GF-D8 (cell line): Measurements from ENCODE around the gene TEFM.
A peak's percentile ranks its signal among the peaks of the same experiment; 100 is the strongest.
"Not testable (repeated sequence)": the region's sequence is repeated elsewhere in the genome, so short reads cannot be mapped to it uniquely, and the experiment has no call there.

Experiments
- DNase-seq: peaks from one replicate; lab custom pipeline; 2025; lab: John Stamatoyannopoulos, UW

The TEFM gene, protein sequence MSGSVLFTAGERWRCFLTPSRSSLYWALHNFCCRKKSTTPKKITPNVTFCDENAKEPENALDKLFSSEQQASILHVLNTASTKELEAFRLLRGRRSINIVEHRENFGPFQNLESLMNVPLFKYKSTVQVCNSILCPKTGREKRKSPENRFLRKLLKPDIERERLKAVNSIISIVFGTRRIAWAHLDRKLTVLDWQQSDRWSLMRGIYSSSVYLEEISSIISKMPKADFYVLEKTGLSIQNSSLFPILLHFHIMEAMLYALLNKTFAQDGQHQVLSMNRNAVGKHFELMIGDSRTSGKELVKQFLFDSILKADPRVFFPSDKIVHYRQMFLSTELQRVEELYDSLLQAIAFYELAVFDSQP

GRCh38 chr17:30906101-30906911 lies at the start of gene TEFM:
TSS of gene TEFM (minus strand) at chr17:30906238. CDS start at chr17:30906198, 40 bp downstream.
- peak; percentile 39 for DNase-seq

- DNase-seq, result no peak
These were observed 48.2 kb upstream of the TEFM start for GRCh38 chr17:30954046-30954830.

- DNase-seq, result no peak
These were observed 46.8 kb upstream of the TEFM start for GRCh38 chr17:30952638-30953393.

GRCh38 chr17:30950669-30951399 lies 44.8 kb upstream of the TEFM start:
- DNase-seq, result no peak

- no peak for DNase-seq
These were observed 44.2 kb upstream of the TEFM start for GRCh38 chr17:30950189-30950588.

DNA sequence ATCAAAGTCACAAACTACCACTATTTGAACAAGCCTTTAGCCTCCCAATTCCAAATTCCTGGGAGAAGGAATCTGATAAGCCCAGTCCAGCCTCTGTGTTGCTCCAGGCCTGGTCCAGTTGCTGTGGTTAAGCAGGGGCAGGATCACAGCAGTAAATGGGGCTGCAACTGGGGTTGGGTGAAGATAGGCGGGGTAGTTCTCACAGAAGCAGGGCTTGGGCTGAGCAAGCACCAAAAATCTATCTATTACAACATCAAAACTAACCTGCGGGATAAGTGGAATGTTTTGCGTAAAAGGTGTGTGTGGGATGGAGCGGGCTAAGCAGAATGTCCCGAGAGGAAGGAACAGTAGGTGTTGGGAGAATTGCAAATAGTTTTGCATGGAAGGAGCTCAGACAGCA lies 41.8 kb upstream of the TEFM start:
- no peak for DNase-seq

DNA sequence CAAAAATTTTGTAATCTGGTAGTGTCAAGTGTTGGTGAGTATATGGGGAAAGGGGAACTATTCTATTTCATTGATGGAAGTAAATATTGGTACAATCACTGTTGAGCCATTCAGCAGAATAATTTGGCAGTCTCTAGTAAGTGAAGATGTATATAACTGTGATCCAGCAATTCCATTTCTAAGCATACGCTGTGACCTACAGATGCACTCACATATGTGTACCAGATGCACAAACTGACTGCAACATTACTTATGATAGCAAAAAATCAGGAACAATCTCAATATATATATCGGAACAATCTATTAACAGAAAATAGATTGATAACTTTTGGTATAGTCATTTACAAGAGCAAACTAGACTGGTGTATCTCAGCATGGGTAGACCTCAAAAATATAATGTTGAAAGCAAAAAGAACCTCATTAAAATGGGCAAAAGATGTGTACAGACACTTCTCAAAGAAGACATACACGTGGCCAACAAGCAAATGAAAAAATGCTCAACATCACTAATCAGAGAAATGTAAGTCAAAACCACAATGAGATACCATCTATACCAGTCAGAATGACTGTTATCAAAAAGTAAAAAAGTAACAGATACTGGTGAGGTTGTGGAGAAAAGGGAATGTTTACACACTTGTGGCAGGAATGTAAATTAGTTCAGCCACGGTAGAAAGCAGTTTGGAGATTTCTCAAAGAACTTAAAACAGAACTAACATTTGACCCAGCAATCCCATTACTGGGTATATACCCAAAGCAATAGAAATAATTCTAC lies 36.5 kb upstream of the TEFM start:
- no peak for DNase-seq

- DNase-seq, result no peak
These were observed 33.1 kb upstream of the TEFM start for GRCh38 chr17:30939051-30939689.

DNA sequence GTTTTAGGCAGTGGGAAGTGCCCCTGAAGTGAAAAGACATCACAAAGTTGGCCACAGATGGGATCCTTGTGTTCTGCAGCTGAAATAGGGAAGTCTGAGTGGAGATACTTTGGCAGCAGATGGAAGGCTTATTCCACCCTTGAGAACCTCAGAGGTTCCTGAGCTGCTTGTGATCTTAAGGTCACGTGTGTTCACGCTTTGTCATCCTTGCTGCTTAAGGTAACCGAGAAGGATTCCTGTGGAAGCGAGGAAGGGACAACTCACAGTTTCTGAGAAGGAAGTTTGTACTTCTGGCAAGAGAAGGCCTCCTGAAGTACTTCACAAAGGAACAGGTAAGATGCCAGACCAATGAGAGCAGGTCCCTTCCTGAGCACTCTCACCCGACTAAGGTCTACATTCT lies 27.9 kb upstream of the TEFM start:
- DNase-seq, result no peak

DNA sequence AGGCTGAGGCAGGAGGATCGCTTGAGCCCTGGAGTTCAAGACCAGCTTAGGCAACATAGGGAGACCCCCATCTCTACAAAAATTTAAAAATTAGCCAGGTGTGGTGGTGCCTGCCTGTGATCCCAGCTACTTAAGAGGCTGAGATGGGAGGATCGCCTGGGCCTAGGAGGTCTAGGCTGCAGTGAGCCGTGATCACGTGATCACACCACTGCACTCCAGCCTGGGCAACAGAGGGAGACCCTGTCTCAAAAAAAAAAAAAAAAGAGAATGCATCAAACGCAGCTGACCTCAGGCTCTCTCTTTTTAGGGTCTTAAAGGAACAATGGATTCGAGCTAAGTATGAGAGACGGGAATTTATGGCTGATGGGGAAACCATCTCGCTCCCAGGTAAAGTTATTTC lies 25.5 kb upstream of the TEFM start:
- DNase-seq, result not testable (repeated sequence)

DNA sequence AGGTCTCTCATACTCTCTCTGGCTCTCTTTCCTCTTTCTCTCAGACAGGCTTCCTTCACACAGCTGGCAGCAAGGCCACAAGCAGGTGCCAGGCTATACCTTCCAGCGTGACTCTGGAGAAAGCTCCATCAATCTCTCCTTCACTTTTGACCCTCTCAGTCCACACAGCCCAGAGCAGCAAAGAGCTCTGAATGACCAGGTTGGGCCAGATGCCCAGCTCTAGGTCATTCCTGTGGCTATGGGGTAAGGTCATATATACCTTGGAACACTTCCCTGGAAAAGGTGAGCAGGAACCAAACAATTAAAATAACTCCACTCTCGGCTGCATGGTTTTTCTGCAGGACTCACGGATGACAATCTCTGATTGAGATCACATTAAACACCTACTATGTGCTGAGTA lies 24.5 kb upstream of the TEFM start:
- DNase-seq, result no peak

- DNase-seq, result not testable (repeated sequence)
These were observed 23.8 kb upstream of the TEFM start for GRCh38 chr17:30929861-30930260.

DNA sequence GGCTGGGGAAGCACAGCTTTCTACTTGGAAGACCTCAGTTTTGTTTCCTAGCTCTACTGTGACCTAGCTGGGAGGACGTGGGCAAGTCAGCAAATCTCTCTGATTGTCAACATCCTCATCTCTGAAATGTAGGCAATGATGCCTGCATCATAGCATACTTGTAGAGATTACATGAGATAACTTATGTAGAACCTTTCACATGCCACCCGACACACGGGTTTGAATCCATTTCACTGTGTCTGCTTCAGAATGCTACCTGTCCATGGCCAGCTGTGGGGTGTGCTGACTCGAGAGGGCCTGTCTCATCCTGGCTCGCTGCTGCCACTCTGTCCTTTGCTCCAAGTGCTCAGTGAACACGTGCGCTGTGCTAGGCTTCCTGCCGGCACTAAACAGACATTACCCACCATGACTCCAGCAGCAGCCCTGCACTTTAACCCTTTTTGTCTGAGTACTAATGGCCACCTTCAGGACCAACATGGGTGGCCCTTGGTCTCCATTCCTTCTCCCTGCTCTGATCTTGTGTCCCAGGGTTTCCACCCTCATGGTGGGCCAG lies 23.1 kb upstream of the TEFM start:
- no peak for DNase-seq

GRCh38 chr17:30928584-30928983 lies 22.5 kb upstream of the TEFM start:
- no peak for DNase-seq

GRCh38 chr17:30927756-30928155 lies 21.7 kb upstream of the TEFM start:
- DNase-seq, result no peak

DNA sequence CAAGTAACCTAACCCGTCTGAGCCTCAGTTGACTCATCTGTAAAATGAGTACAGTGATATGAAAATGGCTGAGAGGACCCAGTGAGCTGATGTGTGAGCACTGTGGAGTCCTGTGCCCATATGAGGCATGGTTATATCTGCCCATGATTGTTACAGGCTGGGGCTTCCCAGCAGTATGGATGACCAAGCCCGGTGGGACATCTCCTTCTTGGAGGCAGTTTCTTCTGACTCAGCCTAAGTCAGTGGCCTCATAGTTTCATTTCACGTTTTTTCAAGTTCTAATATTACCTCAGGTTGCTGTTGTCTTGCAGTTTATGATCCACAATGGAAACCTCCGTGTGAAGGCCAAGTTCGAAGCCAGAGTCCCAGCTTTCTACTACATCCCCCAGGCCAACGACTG lies 20.5 kb upstream of the TEFM start:
- DNase-seq, result no peak

DNA sequence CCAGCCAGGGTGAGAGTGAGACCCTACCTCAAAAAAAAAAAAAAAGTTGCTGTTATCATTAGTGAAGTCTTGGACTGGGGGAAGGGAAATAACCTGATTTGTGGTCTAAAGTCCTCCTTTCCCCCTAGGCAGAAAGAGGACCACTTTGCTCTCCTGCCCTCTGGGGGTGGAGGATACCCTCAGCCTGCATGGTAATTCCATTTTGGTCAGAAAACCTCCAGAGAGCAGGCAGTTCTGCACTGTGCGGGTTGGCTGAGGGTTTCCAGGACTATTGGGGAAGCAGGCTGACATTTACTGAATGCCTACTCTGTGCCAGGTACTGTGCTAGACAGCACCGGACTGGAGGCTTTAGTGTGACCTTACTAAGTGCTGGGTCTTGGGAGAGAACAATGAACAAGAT lies 18.3 kb upstream of the TEFM start:
- no peak for DNase-seq

GRCh38 chr17:30922235-30923030 lies 16.4 kb upstream of the TEFM start:
- DNase-seq, result no peak
